ENCODE data around the gene TNFRSF25.

DNA sequence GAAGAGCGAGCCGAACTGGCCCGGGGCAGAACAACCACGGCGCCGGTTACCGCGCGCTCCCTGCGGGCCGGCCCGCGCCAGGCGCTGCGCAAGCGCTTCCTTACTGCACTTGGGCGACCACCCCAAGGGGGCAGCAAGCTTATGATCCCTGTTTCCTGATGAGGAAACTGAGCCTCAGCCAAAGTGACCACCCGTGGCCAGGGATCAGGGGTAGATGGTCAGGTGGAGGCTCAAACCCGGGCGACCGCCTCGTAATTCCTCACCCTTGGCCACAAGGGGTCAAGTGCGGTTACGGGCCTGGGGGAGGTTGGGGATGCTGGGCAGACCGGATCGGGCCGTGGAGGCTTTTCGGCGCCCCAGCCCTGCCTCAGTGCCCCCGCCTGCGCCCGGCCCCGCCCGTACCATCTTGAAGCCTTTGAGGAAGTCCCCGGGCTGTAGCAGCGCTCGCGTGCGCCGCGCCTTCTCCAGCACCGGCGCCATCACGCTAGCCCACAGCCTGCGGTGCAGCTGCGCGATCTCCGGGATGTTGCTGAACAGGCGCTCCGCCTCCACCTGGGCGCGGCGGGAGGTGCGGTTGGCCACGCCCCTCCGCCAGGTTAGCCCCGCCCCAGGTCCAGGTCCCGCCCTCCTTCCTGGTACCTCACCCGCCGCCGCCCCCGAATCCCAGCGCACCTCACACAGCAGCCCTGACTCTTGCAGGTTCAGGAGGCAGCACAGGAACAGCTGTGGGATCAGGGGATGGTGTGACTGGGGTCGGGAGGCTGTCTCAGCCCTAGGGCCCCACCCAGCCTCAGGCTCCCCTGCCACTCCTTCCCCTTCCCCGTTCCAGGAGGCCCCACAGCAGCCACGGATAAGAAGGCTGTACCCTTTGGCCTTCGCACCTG, 5.4 kb upstream of the TNFRSF25 start:
- TF ChIP-seq, protein P1, sequence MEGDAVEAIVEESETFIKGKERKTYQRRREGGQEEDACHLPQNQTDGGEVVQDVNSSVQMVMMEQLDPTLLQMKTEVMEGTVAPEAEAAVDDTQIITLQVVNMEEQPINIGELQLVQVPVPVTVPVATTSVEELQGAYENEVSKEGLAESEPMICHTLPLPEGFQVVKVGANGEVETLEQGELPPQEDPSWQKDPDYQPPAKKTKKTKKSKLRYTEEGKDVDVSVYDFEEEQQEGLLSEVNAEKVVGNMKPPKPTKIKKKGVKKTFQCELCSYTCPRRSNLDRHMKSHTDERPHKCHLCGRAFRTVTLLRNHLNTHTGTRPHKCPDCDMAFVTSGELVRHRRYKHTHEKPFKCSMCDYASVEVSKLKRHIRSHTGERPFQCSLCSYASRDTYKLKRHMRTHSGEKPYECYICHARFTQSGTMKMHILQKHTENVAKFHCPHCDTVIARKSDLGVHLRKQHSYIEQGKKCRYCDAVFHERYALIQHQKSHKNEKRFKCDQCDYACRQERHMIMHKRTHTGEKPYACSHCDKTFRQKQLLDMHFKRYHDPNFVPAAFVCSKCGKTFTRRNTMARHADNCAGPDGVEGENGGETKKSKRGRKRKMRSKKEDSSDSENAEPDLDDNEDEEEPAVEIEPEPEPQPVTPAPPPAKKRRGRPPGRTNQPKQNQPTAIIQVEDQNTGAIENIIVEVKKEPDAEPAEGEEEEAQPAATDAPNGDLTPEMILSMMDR (IDR thresholded peaks at IDR 0.05): no peak
- no peak for TF ChIP-seq POLR2A (IDR thresholded peaks at IDR 0.05)
